AG09319 (cell line): ENCODE data around the gene TIMM10B.

ENCODE experiments used
- DNase-seq: peaks from one replicate; pipeline ENCODE4 v3.0.0-alpha.2; 2010; ENCODE audit warnings: low read depth; ENCODE audit errors: extremely low read depth
- TF ChIP-seq, protein P1 (sequence below): IDR thresholded peaks from 2 replicates; pipeline ENCODE4 v1.5.1; 2011; ENCODE audit warnings: low read depth, mild to moderate bottlenecking, inconsistent platforms, low read length, moderate library complexity

TIMM10B gene

DNA sequence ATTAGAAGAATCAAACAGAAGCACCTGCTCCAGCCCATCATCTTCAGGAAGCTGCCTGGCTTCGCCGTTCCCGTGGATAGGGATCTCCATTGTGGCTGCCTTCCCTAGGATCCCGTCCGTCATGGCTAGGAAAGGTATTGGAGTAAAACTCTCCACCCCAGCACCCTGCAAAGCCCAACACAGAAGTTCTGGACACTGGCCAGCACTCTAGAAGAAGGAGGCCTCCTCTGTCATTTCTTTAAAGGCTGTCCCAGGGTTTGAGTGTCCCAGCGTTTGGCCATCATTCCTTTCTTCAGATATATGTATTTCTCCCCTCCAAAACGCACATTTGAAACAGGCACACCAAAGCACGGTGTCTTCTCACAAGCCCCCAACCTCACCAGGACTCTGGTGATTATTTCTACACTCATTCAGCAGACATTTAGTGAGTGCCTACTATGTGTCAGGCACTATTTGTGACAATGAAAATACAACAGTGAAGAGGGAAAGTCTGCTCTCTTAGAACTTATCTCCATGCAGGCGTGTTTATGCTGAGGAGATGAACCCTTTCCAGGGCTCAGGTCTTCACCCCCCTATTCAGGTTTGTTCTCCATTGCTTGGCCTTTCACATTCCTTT, 894 bp upstream of the TIMM10B start:
- DNase-seq: no peak
- TF ChIP-seq, protein P1, sequence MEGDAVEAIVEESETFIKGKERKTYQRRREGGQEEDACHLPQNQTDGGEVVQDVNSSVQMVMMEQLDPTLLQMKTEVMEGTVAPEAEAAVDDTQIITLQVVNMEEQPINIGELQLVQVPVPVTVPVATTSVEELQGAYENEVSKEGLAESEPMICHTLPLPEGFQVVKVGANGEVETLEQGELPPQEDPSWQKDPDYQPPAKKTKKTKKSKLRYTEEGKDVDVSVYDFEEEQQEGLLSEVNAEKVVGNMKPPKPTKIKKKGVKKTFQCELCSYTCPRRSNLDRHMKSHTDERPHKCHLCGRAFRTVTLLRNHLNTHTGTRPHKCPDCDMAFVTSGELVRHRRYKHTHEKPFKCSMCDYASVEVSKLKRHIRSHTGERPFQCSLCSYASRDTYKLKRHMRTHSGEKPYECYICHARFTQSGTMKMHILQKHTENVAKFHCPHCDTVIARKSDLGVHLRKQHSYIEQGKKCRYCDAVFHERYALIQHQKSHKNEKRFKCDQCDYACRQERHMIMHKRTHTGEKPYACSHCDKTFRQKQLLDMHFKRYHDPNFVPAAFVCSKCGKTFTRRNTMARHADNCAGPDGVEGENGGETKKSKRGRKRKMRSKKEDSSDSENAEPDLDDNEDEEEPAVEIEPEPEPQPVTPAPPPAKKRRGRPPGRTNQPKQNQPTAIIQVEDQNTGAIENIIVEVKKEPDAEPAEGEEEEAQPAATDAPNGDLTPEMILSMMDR: no peak

DNA sequence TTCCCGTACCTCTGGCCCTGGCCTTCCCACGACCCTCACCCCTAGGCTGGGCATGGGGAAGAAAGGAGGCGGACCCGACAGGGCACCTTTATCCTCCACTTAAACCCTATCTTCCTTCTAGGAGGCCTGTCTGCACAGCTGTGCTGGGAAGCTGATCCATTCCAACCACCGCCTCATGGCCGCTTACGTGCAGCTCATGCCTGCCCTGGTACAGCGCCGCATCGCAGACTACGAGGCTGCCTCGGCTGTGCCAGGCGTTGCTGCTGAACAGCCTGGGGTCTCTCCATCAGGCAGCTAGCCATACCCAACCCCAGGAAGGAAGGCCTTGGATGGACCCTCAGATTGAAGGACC, 599 bp downstream of the TIMM10B start:
- TF ChIP-seq, protein P1: no peak
- no peak for DNase-seq

DNA sequence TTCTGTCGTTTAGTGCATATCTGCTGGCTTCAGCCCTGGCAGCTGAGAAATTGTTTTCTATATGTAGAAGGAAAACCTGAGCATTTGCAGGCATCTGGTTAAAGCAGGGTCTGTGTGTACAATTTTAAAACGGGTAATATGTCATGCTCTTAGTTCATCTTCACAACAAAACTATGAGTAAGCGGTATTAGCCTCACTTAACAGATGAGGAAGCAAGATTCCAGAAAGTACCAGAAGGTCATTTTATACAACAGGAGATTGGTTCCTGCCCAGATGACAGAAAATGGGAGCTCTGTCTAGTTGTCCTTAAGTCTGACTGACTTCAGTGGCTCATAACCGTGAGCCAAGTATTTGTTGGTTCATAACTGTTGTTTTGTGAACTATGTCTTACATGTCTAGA, 1.1 kb downstream of the TIMM10B start:
- TF ChIP-seq, protein P1: no peak
- no peak for DNase-seq

DNA sequence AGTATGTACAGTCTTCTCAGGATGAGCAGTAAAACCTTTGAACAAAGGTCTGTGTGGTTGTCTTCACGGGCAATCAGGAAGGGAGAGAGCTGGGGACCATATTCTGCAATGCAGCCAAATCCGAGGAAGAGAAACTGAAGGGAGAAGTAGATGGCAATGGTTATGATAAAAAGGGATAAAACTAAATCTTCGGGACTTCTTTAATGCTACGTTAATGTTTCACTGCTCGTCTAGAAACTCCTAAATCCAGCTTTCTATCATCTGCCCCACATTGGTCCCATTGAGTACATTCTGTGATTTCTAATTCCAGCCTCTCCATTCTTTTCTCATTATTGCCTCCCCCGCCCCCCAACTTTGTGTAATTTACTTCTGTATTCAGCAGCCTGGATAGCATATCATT, 1.7 kb downstream of the TIMM10B start:
- no peak for DNase-seq
- TF ChIP-seq, protein P1: no peak

GRCh38 chr11:6485661-6486060, 4.4 kb downstream of the TIMM10B start:
- no peak for DNase-seq
- TF ChIP-seq, protein P1: no peak

- TF ChIP-seq, protein P1: no peak
- no peak for DNase-seq
Observed at GRCh38 chr11:6486256-6486655, 5.0 kb downstream of the TIMM10B start.

DNA sequence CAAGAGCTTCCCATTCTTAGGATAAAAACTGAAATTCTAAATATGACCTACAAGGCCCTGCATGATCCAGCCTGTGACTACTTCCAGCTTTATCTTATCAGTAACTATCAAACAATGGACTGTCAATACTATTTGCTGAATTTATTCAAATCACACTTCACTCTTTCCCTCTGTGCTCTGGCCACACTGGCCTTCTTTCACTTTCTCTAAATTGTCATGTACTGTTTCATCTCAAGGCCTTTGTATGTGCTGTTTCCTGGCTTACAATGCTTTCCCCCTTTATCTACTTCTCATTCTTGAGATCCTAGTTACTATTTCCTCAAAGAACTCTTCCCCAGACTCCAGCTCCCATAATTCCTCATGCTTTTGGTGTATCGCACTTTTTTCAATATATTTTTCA, 5.6 kb downstream of the TIMM10B start:
- TF ChIP-seq, protein P1: no peak
- DNase-seq: no peak
